ENCODE results near the gene GTPBP4.
A peak's percentile ranks its signal among the peaks of the same experiment; 100 is the strongest.
"Not testable (repeated sequence)": the region's sequence is repeated elsewhere in the genome, so short reads cannot be mapped to it uniquely, and the experiment has no call there.

The GTPBP4 gene

GRCh38 chr10:1034758-1035157 is 46.5 kb downstream of the GTPBP4 start:
- no peak for DNase-seq

GRCh38 chr10:1035201-1035600 is 47.0 kb downstream of the GTPBP4 start:
- no peak for DNase-seq

GRCh38 chr10:1036341-1036791 is 48.1 kb downstream of the GTPBP4 start:
- DNase-seq, result peak; percentile 38

- no peak for DNase-seq
Measured at GRCh38 chr10:1037098-1037497, 48.9 kb downstream of the GTPBP4 start.

GRCh38 chr10:1038769-1039168 is 50.5 kb downstream of the GTPBP4 start:
- not testable (repeated sequence) for DNase-seq

- DNase-seq, result no peak
Measured at GRCh38 chr10:1040133-1040532, 51.9 kb downstream of the GTPBP4 start.

- DNase-seq, result no peak
Measured at GRCh38 chr10:1041514-1041913, 53.3 kb downstream of the GTPBP4 start.

- peak; percentile 27 for DNase-seq
Measured at GRCh38 chr10:1043532-1043995, 55.3 kb downstream of the GTPBP4 start.

- DNase-seq, result no peak
Measured at GRCh38 chr10:1044146-1044545, 55.9 kb downstream of the GTPBP4 start.

GRCh38 chr10:1044964-1045363 is 56.7 kb downstream of the GTPBP4 start:
- no peak for DNase-seq

- DNase-seq, result no peak
Measured at GRCh38 chr10:1045415-1045814, 57.2 kb downstream of the GTPBP4 start.

- DNase-seq, result peak; percentile 46
Measured at GRCh38 chr10:1047937-1048336, 59.7 kb downstream of the GTPBP4 start.

GRCh38 chr10:1048349-1048731 is 60.1 kb downstream of the GTPBP4 start:
- DNase-seq, result no peak

- DNase-seq, result peak; percentile 97
Measured at GRCh38 chr10:1048732-1049424, 60.6 kb downstream of the GTPBP4 start, which contains the start of gene IDI1. Gene IDI1 (minus strand): TSS chr10:1049119. CDS start chr10:1049003, 116 bp downstream.

- no peak for DNase-seq
Measured at GRCh38 chr10:1049425-1049958, 61.3 kb downstream of the GTPBP4 start.

- DNase-seq, result peak; percentile 43
Measured at GRCh38 chr10:1050145-1050544, 61.9 kb downstream of the GTPBP4 start.

GRCh38 chr10:1050554-1050953 is 62.3 kb downstream of the GTPBP4 start:
- DNase-seq, result peak; percentile 55

- DNase-seq, result no peak
Measured at GRCh38 chr10:1054684-1055083, 66.5 kb downstream of the GTPBP4 start.

GRCh38 chr10:1056326-1057105 is 68.3 kb downstream of the GTPBP4 start, which contains the start of gene WDR37:
Gene WDR37 (plus strand): TSS chr10:1056385. CDS start chr10:1072156, 15,771 bp downstream.
- DNase-seq, result peak; percentile 92

- DNase-seq, result no peak
Measured at GRCh38 chr10:1057106-1057657, 68.9 kb downstream of the GTPBP4 start.

GRCh38 chr10:1058017-1058416 is 69.8 kb downstream of the GTPBP4 start:
- no peak for DNase-seq

- DNase-seq, result no peak
Measured at GRCh38 chr10:1059902-1060301, 71.7 kb downstream of the GTPBP4 start.
